IPS DF 6.9 (cell line): ENCODE data around the gene MYO5B.
"Not testable (repeated sequence)": the region's sequence is repeated elsewhere in the genome, so short reads cannot be mapped to it uniquely, and the experiment has no call there.

Experiments
- DNase-seq: peaks from one replicate; pipeline ENCODE4 v3.0.0-alpha.2; 2013; ENCODE audit warnings: low read depth, low spot score
- H3K27ac ChIP-seq: one replicate; pipeline ENCODE4 v1.5.1; 2013; ENCODE audit warnings: low read length, control low read depth
- H3K27me3 ChIP-seq: 2 replicates; pipeline ENCODE4 v1.6.1; 2013; ENCODE audit warnings: mild to moderate bottlenecking, low read length; ENCODE audit not compliant: control insufficient read depth, insufficient read depth
- H3K36me3 ChIP-seq: 2 replicates; pipeline ENCODE4 v1.6.1; 2013; ENCODE audit warnings: low read length; ENCODE audit not compliant: control insufficient read depth, insufficient read depth
- H3K4me1 ChIP-seq: 2 replicates; pipeline ENCODE4 v1.6.1; 2013; ENCODE audit warnings: low read length; ENCODE audit not compliant: control insufficient read depth, insufficient read depth
- H3K4me3 ChIP-seq: 2 replicates; pipeline ENCODE4 v1.5.1; 2013; ENCODE audit warnings: mild to moderate bottlenecking, low read length
- H3K9me3 ChIP-seq: 2 replicates; pipeline ENCODE4 v1.6.1; 2013; ENCODE audit warnings: low read length, inconsistent platforms; ENCODE audit not compliant: control insufficient read depth, insufficient read depth
- WGBS: extraction: QIAGEN DNeasy Blood & Tissue Kit; methylation state at CpG from one replicate; pipeline ENCODE4 v1.1.7; 2013; ENCODE audit warnings: mixed read lengths, missing lambda C conversion rate; ENCODE audit not compliant: insufficient read length, insufficient coverage; 5-methylcytosine and 5-hydroxymethylcytosine counted together

Gene MYO5B

GRCh38 chr18:49794743-49795142 is 400.2 kb downstream of the MYO5B start:
- DNase-seq, result no peak
- H3K4me1 ChIP-seq, result no peaks in the 10 kb centered on the region
- H3K27ac ChIP-seq, result no peak overlapping the region
- H3K36me3 ChIP-seq, result peaks cover 2% of the 10 kb centered on the region; the same call in 1 of the 2 replicates
- H3K27me3 ChIP-seq, result no peaks in the 10 kb centered on the region
- no peaks in the 10 kb centered on the region for H3K9me3 ChIP-seq
- WGBS, result no CpG with 5 or more reads among the region's 3 CpGs
- no peak overlapping the region for H3K4me3 ChIP-seq

GRCh38 chr18:49789560-49790134 is 405.3 kb downstream of the MYO5B start:
- H3K36me3 ChIP-seq, result peaks cover 11% of the 10 kb centered on the region; the same call in 1 of the 2 replicates
- H3K9me3 ChIP-seq, H3K27ac ChIP-seq, H3K4me3 ChIP-seq, H3K4me1 ChIP-seq, H3K27me3 ChIP-seq, DNase-seq: not testable (repeated sequence)
- WGBS, result no CpG with 5 or more reads among the region's 8 CpGs

- DNase-seq, result no peak
- H3K36me3 ChIP-seq, result peaks cover 13% of the 10 kb centered on the region; the same call in 1 of the 2 replicates
- no peaks in the 10 kb centered on the region for H3K9me3 ChIP-seq
- H3K27me3 ChIP-seq, result no peaks in the 10 kb centered on the region
- no peak overlapping the region for H3K27ac ChIP-seq
- no peak overlapping the region for H3K4me3 ChIP-seq
- no CpG with 5 or more reads among the region's 5 CpGs for WGBS
- H3K4me1 ChIP-seq, result no peaks in the 10 kb centered on the region
Observed at GRCh38 chr18:49788327-49788898, 406.5 kb downstream of the MYO5B start.

GRCh38 chr18:49786019-49786720 is 408.8 kb downstream of the MYO5B start:
- no peak overlapping the region for H3K27ac ChIP-seq
- no peaks in the 10 kb centered on the region for H3K27me3 ChIP-seq
- H3K4me3 ChIP-seq, result no peak overlapping the region
- peaks cover 12% of the 10 kb centered on the region; the same call in 1 of the 2 replicates for H3K36me3 ChIP-seq
- H3K4me1 ChIP-seq, result no peaks in the 10 kb centered on the region
- no peaks in the 10 kb centered on the region for H3K9me3 ChIP-seq
- no CpG with 5 or more reads among the region's 1 CpG for WGBS
- no peak for DNase-seq

- Histone ChIP-seq H3K27ac (no peak overlapping the region), H3K4me3 (no peak overlapping the region), H3K27me3 (no peaks in the 10 kb centered on the region), H3K4me1 (no peaks in the 10 kb centered on the region), H3K36me3 (peaks cover 12% of the 10 kb centered on the region; the same call in 1 of the 2 replicates), H3K9me3 (no peaks in the 10 kb centered on the region)
- no peak for DNase-seq
- WGBS, result no CpG with 5 or more reads among the region's 1 CpG
Observed at GRCh38 chr18:49784427-49785185, 410.3 kb downstream of the MYO5B start.

GRCh38 chr18:49783631-49784030 is 411.3 kb downstream of the MYO5B start:
- H3K27me3 ChIP-seq, H3K36me3 ChIP-seq, DNase-seq, H3K9me3 ChIP-seq, H3K4me1 ChIP-seq, H3K27ac ChIP-seq, H3K4me3 ChIP-seq: not testable (repeated sequence)
- WGBS, result no CpG with 5 or more reads among the region's 3 CpGs

GRCh38 chr18:49778826-49779465 is 416.0 kb downstream of the MYO5B start:
- Histone ChIP-seq H3K27ac (no peak overlapping the region), H3K9me3 (no peaks in the 10 kb centered on the region), H3K27me3 (no peaks in the 10 kb centered on the region), H3K4me1 (no peaks in the 10 kb centered on the region), H3K36me3 (peaks cover 2% of the 10 kb centered on the region; the same call in 1 of the 2 replicates), H3K4me3 (no peak overlapping the region)
- DNase-seq, result no peak
- no CpG with 5 or more reads among the region's 8 CpGs for WGBS
